ENCODE results near the gene SH3YL1.

The SH3YL1 gene

GRCh38 chr2:286774-287392 lies 23.1 kb upstream of the SH3YL1 start:
- H3K4me3 ChIP-seq (ENCODE audit: control insufficient read depth, low read depth, low read length): no peak overlapping the region

GRCh38 chr2:286035-286434 lies 22.2 kb upstream of the SH3YL1 start:
- H3K4me3 ChIP-seq (ENCODE audit: control insufficient read depth, low read depth, low read length): no peak overlapping the region
- TF ChIP-seq CTCF (conservative IDR thresholded peaks at IDR 0.05; ENCODE audit: control insufficient read depth, insufficient read depth, low read depth, low read length): no peak
- DNase-seq (ENCODE audit: low read depth): no peak

More at GRCh38 chr2:286774-287392, 23.1 kb upstream of the SH3YL1 start:
- DNase-seq (ENCODE audit: low read depth): no peak
- no peak for TF ChIP-seq CTCF (conservative IDR thresholded peaks at IDR 0.05; ENCODE audit: control insufficient read depth, insufficient read depth, low read depth, low read length)

- no peak overlapping the region for H3K4me3 ChIP-seq (ENCODE audit: control insufficient read depth, low read depth, low read length)
- TF ChIP-seq CTCF (conservative IDR thresholded peaks at IDR 0.05; ENCODE audit: control insufficient read depth, insufficient read depth, low read depth, low read length): no peak
- peak; percentile 74 for DNase-seq (ENCODE audit: low read depth)
Observed at GRCh38 chr2:285531-285930, 21.7 kb upstream of the SH3YL1 start.

GRCh38 chr2:284896-285492 lies 21.2 kb upstream of the SH3YL1 start:
- no peak for DNase-seq (ENCODE audit: low read depth)
- TF ChIP-seq CTCF (conservative IDR thresholded peaks at IDR 0.05; ENCODE audit: control insufficient read depth, insufficient read depth, low read depth, low read length): no peak
- no peak overlapping the region for H3K4me3 ChIP-seq (ENCODE audit: control insufficient read depth, low read depth, low read length)

GRCh38 chr2:283996-284794 lies 20.4 kb upstream of the SH3YL1 start:
- no peak for DNase-seq (ENCODE audit: low read depth)
- no peak overlapping the region for H3K4me3 ChIP-seq (ENCODE audit: control insufficient read depth, low read depth, low read length)
- no peak for TF ChIP-seq CTCF (conservative IDR thresholded peaks at IDR 0.05; ENCODE audit: control insufficient read depth, insufficient read depth, low read depth, low read length)

- no peak for DNase-seq (ENCODE audit: low read depth)
- TF ChIP-seq CTCF (conservative IDR thresholded peaks at IDR 0.05; ENCODE audit: control insufficient read depth, insufficient read depth, low read depth, low read length): no peak
- H3K4me3 ChIP-seq (ENCODE audit: control insufficient read depth, low read depth, low read length): no peak overlapping the region
Observed at GRCh38 chr2:282371-283263, 18.8 kb upstream of the SH3YL1 start.

Data from fibroblast of mammary gland (primary cell).